ENCODE data around the gene S100A4. TPM values are rescaled to one million over a fixed set of nuclear protein-coding genes. Genes with fewer than 3 reads are reported as not detected.

The S100A4 gene
- total RNA-seq, 1 experiment from 2014 or later, result 22.7 TPM

GRCh38 chr1:153548722-153549688 lies 3.4 kb upstream of the S100A4 start, which contains the start of gene S100A3:
Gene S100A3, minus strand, starts transcription at chr1:153549258. Its CDS starts 773 bp downstream, at chr1:153548485.
- Mint-ChIP-seq H3K27me3 (ENCODE audit: low read depth) (no peaks in the 10 kb centered on the region; the same call in 1 of the 2 replicates), H3K36me3 (no peaks in the 10 kb centered on the region; the same call in 1 of the 2 replicates), H3K9me3 (no peaks in the 10 kb centered on the region), H3K4me3 (no peak within 1 kb of the TSS), H3K4me1 (peaks cover 68% of the 10 kb centered on the region), H3K27ac (no peak within 1 kb of the TSS)
- POLR2A ChIA-PET, result interaction anchor here (0.5 kb wide), 1 partner anchor 58 kb away, joined by 7 read pairs; no protein-coding TSS in a partner anchor
- CTCF ChIA-PET, result interaction anchor here (0.6 to 5.7 kb wide), 9 partner anchors 9 to 78 kb away, joined by 3 to 52 read pairs (median 4); partner anchors contain the start of genes S100A13, S100A16 and S100A5
- DNase-seq (ENCODE audit: low spot score) (no peak), ATAC-seq (no peak)
- TF ChIP-seq, protein P1, sequence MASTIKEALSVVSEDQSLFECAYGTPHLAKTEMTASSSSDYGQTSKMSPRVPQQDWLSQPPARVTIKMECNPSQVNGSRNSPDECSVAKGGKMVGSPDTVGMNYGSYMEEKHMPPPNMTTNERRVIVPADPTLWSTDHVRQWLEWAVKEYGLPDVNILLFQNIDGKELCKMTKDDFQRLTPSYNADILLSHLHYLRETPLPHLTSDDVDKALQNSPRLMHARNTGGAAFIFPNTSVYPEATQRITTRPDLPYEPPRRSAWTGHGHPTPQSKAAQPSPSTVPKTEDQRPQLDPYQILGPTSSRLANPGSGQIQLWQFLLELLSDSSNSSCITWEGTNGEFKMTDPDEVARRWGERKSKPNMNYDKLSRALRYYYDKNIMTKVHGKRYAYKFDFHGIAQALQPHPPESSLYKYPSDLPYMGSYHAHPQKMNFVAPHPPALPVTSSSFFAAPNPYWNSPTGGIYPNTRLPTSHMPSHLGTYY (CRISPR knock-in tag; IDR thresholded peaks at IDR 0.05), result no peak
- TF ChIP-seq ATF1 (CRISPR knock-in tag; IDR thresholded peaks at IDR 0.05) (no peak), GABPB1 (CRISPR knock-in tag; IDR thresholded peaks at IDR 0.05) (no peak), JUN (CRISPR knock-in tag; IDR thresholded peaks at IDR 0.05) (no peak), ZNF396 (CRISPR knock-in tag; IDR thresholded peaks at IDR 0.05; ENCODE audit: borderline replicate concordance) (no peak), ZNF121 (CRISPR knock-in tag; IDR thresholded peaks at IDR 0.05) (no peak), CREM (CRISPR knock-in tag; IDR thresholded peaks at IDR 0.05) (no peak), IRF1 (CRISPR knock-in tag; IDR thresholded peaks at IDR 0.05) (no peak), SP1 (CRISPR knock-in tag; conservative IDR thresholded peaks at IDR 0.05) (no peak), ZNF317 (CRISPR knock-in tag; IDR thresholded peaks at IDR 0.05; ENCODE audit: borderline replicate concordance, low read depth) (no peak), PRRX2 (CRISPR knock-in tag; IDR thresholded peaks at IDR 0.05) (no peak), ZNF138 (CRISPR knock-in tag; conservative IDR thresholded peaks at IDR 0.05) (no peak), ATF2 (CRISPR knock-in tag; IDR thresholded peaks at IDR 0.05; ENCODE audit: borderline replicate concordance, low read depth) (no peak), ZNF232 (CRISPR knock-in tag; IDR thresholded peaks at IDR 0.05) (no peak)
- TF ChIP-seq, protein P2, sequence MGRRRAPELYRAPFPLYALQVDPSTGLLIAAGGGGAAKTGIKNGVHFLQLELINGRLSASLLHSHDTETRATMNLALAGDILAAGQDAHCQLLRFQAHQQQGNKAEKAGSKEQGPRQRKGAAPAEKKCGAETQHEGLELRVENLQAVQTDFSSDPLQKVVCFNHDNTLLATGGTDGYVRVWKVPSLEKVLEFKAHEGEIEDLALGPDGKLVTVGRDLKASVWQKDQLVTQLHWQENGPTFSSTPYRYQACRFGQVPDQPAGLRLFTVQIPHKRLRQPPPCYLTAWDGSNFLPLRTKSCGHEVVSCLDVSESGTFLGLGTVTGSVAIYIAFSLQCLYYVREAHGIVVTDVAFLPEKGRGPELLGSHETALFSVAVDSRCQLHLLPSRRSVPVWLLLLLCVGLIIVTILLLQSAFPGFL (CRISPR knock-in tag; IDR thresholded peaks at IDR 0.05; ENCODE audit: borderline replicate concordance), result no peak
- TF ChIP-seq, protein P3, sequence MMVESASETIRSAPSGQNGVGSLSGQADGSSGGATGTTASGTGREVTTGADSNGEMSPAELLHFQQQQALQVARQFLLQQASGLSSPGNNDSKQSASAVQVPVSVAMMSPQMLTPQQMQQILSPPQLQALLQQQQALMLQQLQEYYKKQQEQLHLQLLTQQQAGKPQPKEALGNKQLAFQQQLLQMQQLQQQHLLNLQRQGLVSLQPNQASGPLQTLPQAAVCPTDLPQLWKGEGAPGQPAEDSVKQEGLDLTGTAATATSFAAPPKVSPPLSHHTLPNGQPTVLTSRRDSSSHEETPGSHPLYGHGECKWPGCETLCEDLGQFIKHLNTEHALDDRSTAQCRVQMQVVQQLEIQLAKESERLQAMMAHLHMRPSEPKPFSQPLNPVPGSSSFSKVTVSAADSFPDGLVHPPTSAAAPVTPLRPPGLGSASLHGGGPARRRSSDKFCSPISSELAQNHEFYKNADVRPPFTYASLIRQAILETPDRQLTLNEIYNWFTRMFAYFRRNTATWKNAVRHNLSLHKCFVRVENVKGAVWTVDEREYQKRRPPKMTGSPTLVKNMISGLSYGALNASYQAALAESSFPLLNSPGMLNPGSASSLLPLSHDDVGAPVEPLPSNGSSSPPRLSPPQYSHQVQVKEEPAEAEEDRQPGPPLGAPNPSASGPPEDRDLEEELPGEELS (CRISPR knock-in tag; IDR thresholded peaks at IDR 0.05), result no peak
- TF ChIP-seq, protein P4, sequence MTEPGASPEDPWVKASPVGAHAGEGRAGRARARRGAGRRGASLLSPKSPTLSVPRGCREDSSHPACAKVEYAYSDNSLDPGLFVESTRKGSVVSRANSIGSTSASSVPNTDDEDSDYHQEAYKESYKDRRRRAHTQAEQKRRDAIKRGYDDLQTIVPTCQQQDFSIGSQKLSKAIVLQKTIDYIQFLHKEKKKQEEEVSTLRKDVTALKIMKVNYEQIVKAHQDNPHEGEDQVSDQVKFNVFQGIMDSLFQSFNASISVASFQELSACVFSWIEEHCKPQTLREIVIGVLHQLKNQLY (CRISPR knock-in tag; IDR thresholded peaks at IDR 0.05), result no peak
- TF ChIP-seq, protein P5, sequence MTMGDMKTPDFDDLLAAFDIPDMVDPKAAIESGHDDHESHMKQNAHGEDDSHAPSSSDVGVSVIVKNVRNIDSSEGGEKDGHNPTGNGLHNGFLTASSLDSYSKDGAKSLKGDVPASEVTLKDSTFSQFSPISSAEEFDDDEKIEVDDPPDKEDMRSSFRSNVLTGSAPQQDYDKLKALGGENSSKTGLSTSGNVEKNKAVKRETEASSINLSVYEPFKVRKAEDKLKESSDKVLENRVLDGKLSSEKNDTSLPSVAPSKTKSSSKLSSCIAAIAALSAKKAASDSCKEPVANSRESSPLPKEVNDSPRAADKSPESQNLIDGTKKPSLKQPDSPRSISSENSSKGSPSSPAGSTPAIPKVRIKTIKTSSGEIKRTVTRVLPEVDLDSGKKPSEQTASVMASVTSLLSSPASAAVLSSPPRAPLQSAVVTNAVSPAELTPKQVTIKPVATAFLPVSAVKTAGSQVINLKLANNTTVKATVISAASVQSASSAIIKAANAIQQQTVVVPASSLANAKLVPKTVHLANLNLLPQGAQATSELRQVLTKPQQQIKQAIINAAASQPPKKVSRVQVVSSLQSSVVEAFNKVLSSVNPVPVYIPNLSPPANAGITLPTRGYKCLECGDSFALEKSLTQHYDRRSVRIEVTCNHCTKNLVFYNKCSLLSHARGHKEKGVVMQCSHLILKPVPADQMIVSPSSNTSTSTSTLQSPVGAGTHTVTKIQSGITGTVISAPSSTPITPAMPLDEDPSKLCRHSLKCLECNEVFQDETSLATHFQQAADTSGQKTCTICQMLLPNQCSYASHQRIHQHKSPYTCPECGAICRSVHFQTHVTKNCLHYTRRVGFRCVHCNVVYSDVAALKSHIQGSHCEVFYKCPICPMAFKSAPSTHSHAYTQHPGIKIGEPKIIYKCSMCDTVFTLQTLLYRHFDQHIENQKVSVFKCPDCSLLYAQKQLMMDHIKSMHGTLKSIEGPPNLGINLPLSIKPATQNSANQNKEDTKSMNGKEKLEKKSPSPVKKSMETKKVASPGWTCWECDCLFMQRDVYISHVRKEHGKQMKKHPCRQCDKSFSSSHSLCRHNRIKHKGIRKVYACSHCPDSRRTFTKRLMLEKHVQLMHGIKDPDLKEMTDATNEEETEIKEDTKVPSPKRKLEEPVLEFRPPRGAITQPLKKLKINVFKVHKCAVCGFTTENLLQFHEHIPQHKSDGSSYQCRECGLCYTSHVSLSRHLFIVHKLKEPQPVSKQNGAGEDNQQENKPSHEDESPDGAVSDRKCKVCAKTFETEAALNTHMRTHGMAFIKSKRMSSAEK (CRISPR knock-in tag; IDR thresholded peaks at IDR 0.05; ENCODE audit: borderline replicate concordance), result no peak
- TF ChIP-seq, protein P6, sequence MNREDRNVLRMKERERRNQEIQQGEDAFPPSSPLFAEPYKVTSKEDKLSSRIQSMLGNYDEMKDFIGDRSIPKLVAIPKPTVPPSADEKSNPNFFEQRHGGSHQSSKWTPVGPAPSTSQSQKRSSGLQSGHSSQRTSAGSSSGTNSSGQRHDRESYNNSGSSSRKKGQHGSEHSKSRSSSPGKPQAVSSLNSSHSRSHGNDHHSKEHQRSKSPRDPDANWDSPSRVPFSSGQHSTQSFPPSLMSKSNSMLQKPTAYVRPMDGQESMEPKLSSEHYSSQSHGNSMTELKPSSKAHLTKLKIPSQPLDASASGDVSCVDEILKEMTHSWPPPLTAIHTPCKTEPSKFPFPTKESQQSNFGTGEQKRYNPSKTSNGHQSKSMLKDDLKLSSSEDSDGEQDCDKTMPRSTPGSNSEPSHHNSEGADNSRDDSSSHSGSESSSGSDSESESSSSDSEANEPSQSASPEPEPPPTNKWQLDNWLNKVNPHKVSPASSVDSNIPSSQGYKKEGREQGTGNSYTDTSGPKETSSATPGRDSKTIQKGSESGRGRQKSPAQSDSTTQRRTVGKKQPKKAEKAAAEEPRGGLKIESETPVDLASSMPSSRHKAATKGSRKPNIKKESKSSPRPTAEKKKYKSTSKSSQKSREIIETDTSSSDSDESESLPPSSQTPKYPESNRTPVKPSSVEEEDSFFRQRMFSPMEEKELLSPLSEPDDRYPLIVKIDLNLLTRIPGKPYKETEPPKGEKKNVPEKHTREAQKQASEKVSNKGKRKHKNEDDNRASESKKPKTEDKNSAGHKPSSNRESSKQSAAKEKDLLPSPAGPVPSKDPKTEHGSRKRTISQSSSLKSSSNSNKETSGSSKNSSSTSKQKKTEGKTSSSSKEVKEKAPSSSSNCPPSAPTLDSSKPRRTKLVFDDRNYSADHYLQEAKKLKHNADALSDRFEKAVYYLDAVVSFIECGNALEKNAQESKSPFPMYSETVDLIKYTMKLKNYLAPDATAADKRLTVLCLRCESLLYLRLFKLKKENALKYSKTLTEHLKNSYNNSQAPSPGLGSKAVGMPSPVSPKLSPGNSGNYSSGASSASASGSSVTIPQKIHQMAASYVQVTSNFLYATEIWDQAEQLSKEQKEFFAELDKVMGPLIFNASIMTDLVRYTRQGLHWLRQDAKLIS (CRISPR knock-in tag; IDR thresholded peaks at IDR 0.05; ENCODE audit: borderline replicate concordance), result no peak

Data from WTC11 (cell line).